Uterus (tissue), 4 donors: ENCODE results near the gene C6orf132. TPM values are rescaled to one million over a fixed set of nuclear protein-coding genes. Genes with fewer than 3 reads are reported as not detected.

Experiments used
- DNase-seq, 2 donors: peaks; one replicate each; pipeline ENCODE4 v3.0.0-alpha.2; 2019 to 2020
- H3K27ac ChIP-seq, 2 donors: fragments of 200-600 bp; sonication (generic); 1 replicate in 1 of 2; 2 replicates in 1 of 2; pipeline ENCODE4 v1.5.1; 2016 to 2018
- H3K27me3 ChIP-seq, 2 donors: fragments of 200-600 bp; sonication (generic); one replicate each; pipeline ENCODE4 v1.5.1; 2018 to 2019; ENCODE audit warnings: control low read depth in 1 of 2
- H3K36me3 ChIP-seq, 2 donors: fragments of 200-600 bp; sonication (generic); one replicate each; pipeline ENCODE4 v1.5.1; 2019; ENCODE audit warnings: control low read depth in 1 of 2
- H3K4me1 ChIP-seq, 2 donors: fragments of 200-600 bp; sonication (generic); one replicate each; pipeline ENCODE4 v1.5.1; 2018 to 2019; ENCODE audit warnings: control low read depth in 1 of 2
- H3K4me3 ChIP-seq, 2 donors: fragments of 200-600 bp; sonication (generic); 1 replicate in 1 of 2; 2 replicates in 1 of 2; pipeline ENCODE4 v1.5.1; 2018 to 2019; ENCODE audit warnings: mild to moderate bottlenecking in 1 of 2
- H3K9me3 ChIP-seq, 2 donors: fragments of 200-600 bp; sonication (generic); one replicate each; pipeline ENCODE4 v1.5.1; 2019; ENCODE audit warnings: control low read depth in 1 of 2
- CTCF ChIP-seq, 4 experiments: fragments of 200-600 bp in 2 of 4; fragments of 450-650 bp in 2 of 4; sonication (generic) in 2 of 4; IDR thresholded peaks; one replicate each; pipeline ENCODE4 v1.5.1; 2016 to 2019; ENCODE audit warnings: antibody characterized with exemption in 4 of 4, mild to moderate bottlenecking in 2 of 4, moderate library complexity in 1 of 4
- POLR2A ChIP-seq, 2 donors: fragments of 450-650 bp; IDR thresholded peaks; one replicate each; pipeline ENCODE4 v1.6.1; 2016; ENCODE audit warnings: antibody characterized with exemption in 2 of 2, mild to moderate bottlenecking in 1 of 2, moderate library complexity in 1 of 2
- intact Hi-C: fragments of 100-400 bp; cut with DNase I; formaldehyde crosslinking; loops from one replicate; pipeline ENCODE4 v1.15.1; 2023; ENCODE audit warnings: low total_unique reads
- total RNA-seq, 4 donors: library from RNA; depleted of rRNA in 3 of 4; stranded (reverse); fragments of >200 nt in 3 of 4; gene quantifications; one replicate each; pipeline versions ENCODE4 v1.1.0 to v1.2.4, GENCODE V29; 2014 to 2023
- donor health status: DM: yes; HTN: yes; CAD: no.

The C6orf132 gene
- total RNA-seq, 4 donors from 2014 or later, result 0.91 to 2.4 (median 1.0) TPM; not detected in 1

- DNase-seq, result no peak
- Histone ChIP-seq H3K27ac (no peak overlapping the region), H3K9me3 (no peaks in the 10 kb centered on the region), H3K4me1 (no peaks in the 10 kb centered on the region), H3K27me3 (no peaks in the 10 kb centered on the region), H3K4me3 (no peak overlapping the region), H3K36me3 (no peaks in the 10 kb centered on the region)
- intact Hi-C loops, result no loop called here
- TF ChIP-seq POLR2A (IDR thresholded peaks at IDR 0.05), result no peak
- no peak for TF ChIP-seq CTCF (IDR thresholded peaks at IDR 0.05)
Observed at GRCh38 chr6:42182101-42182500, 39.7 kb upstream of the C6orf132 start.

GRCh38 chr6:42179945-42180313 lies 37.5 kb upstream of the C6orf132 start:
- intact Hi-C loops, result no loop called here
- TF ChIP-seq CTCF (IDR thresholded peaks at IDR 0.05), result no peak
- no peak for TF ChIP-seq POLR2A (IDR thresholded peaks at IDR 0.05)

GRCh38 chr6:42179261-42179944 lies 37.0 kb upstream of the C6orf132 start:
- no peaks in the 10 kb centered on the region for H3K4me1 ChIP-seq
- no peaks in the 10 kb centered on the region for H3K36me3 ChIP-seq
- TF ChIP-seq CTCF (IDR thresholded peaks at IDR 0.05), result no peak
- TF ChIP-seq POLR2A (IDR thresholded peaks at IDR 0.05), result no peak
- intact Hi-C loops, result no loop called here
- H3K4me3 ChIP-seq, result no peak overlapping the region
- H3K9me3 ChIP-seq, result no peaks in the 10 kb centered on the region
- no peak overlapping the region for H3K27ac ChIP-seq
- H3K27me3 ChIP-seq, result no peaks in the 10 kb centered on the region
- DNase-seq, result no peak

More at GRCh38 chr6:42179945-42180313, 37.5 kb upstream of the C6orf132 start:
- no peak for DNase-seq
- Histone ChIP-seq H3K4me1 (no peaks in the 10 kb centered on the region), H3K9me3 (no peaks in the 10 kb centered on the region), H3K4me3 (no peak overlapping the region), H3K27ac (no peak overlapping the region), H3K36me3 (no peaks in the 10 kb centered on the region), H3K27me3 (no peaks in the 10 kb centered on the region)

GRCh38 chr6:42177514-42178364 lies 35.3 kb upstream of the C6orf132 start:
- Histone ChIP-seq H3K4me1 (no peaks in the 10 kb centered on the region), H3K27ac (no peak overlapping the region), H3K9me3 (no peaks in the 10 kb centered on the region), H3K4me3 (no peak overlapping the region), H3K36me3 (no peaks in the 10 kb centered on the region), H3K27me3 (no peaks in the 10 kb centered on the region)
- DNase-seq, result no peak
- TF ChIP-seq POLR2A (IDR thresholded peaks at IDR 0.05), result no peak
- TF ChIP-seq CTCF (IDR thresholded peaks at IDR 0.05), result no peak
- intact Hi-C loops, result no loop called here

- TF ChIP-seq CTCF (IDR thresholded peaks at IDR 0.05) (no peak), POLR2A (IDR thresholded peaks at IDR 0.05) (no peak)
Observed at GRCh38 chr6:42176981-42177380, 34.6 kb upstream of the C6orf132 start.

More at GRCh38 chr6:42176981-42177380, 34.6 kb upstream of the C6orf132 start:
- no peak for DNase-seq
- H3K27me3 ChIP-seq, result no peaks in the 10 kb centered on the region
- H3K4me3 ChIP-seq, result no peak overlapping the region
- no peak overlapping the region for H3K27ac ChIP-seq
- no peaks in the 10 kb centered on the region for H3K36me3 ChIP-seq
- intact Hi-C loops, result no loop called here
- no peaks in the 10 kb centered on the region for H3K9me3 ChIP-seq
- no peaks in the 10 kb centered on the region for H3K4me1 ChIP-seq
